Peyer's patch (tissue), 4 donors: ENCODE data around the gene RFTN1. TPM values are rescaled to one million over a fixed set of nuclear protein-coding genes. Genes with fewer than 3 reads are reported as not detected.
A peak's percentile ranks its signal among the peaks of the same experiment; 100 is the strongest.

Source experiments
- DNase-seq, 3 donors: peaks; one replicate each; pipeline ENCODE4 v3.0.0-alpha.2; 2017 to 2019
- H3K27ac ChIP-seq, 4 donors: fragments of 200-600 bp; sonication (generic); one replicate each; pipeline ENCODE4 v1.5.1; 2016 to 2019
- H3K27me3 ChIP-seq, 2 donors: fragments of 200-600 bp; sonication (generic); one replicate each; pipeline ENCODE4 v1.5.1; 2019
- H3K36me3 ChIP-seq, 3 donors: fragments of 200-600 bp; sonication (generic); one replicate each; pipeline ENCODE4 v1.5.1; 2016 to 2019
- H3K4me1 ChIP-seq, 4 donors: fragments of 200-600 bp; sonication (generic); one replicate each; pipeline ENCODE4 v1.5.1; 2016 to 2019
- H3K4me3 ChIP-seq, 4 donors: fragments of 200-600 bp; sonication (generic); 1 replicate in 3 of 4; 2 replicates in 1 of 4; pipeline ENCODE4 v1.5.1; 2016 to 2019; ENCODE audit warnings: mild to moderate bottlenecking in 1 of 4
- H3K9me3 ChIP-seq, 4 donors: fragments of 200-600 bp; sonication (generic); one replicate each; pipeline ENCODE4 v1.5.1; 2016 to 2019; ENCODE audit warnings: mild to moderate bottlenecking in 1 of 4
- CTCF ChIP-seq, 6 experiments: fragments of 450-650 bp in 4 of 6; fragments of 200-600 bp in 2 of 6; sonication (generic) in 1 of 6; IDR thresholded peaks; one replicate each; pipeline ENCODE4 v1.5.1; 2017 to 2019; ENCODE audit warnings: antibody characterized with exemption in 6 of 6, mild to moderate bottlenecking in 3 of 6, moderate library complexity in 1 of 6
- POLR2A ChIP-seq, 2 donors: fragments of 450-650 bp; IDR thresholded peaks; one replicate each; pipeline ENCODE4 v1.5.1; 2017; ENCODE audit warnings: antibody characterized with exemption in 2 of 2, mild to moderate bottlenecking in 2 of 2, moderate library complexity in 2 of 2
- total RNA-seq, 4 donors: library from RNA; depleted of rRNA; stranded (reverse); fragments of >200 nt; gene quantifications; one replicate each; pipeline ENCODE4 v1.1.0, GENCODE V29; 2016

Gene RFTN1
- total RNA-seq, 4 donors from 2014 or later = 6.1 to 135 (median 32.0) TPM

GRCh38 chr3:16426029-16426400, 87.5 kb downstream of the RFTN1 start:
- H3K27me3 ChIP-seq = no peaks in the 10 kb centered on the region
- TF ChIP-seq POLR2A (IDR thresholded peaks at IDR 0.05) = no peak
- no peak for TF ChIP-seq CTCF (IDR thresholded peaks at IDR 0.05)
- no peak for DNase-seq
- no peaks in the 10 kb centered on the region for H3K9me3 ChIP-seq
- H3K36me3 ChIP-seq = no peaks in the 10 kb centered on the region
- no peak overlapping the region for H3K27ac ChIP-seq
- no peak overlapping the region for H3K4me3 ChIP-seq
- no peaks in the 10 kb centered on the region for H3K4me1 ChIP-seq

- no peaks in the 10 kb centered on the region for H3K27me3 ChIP-seq
- no peaks in the 10 kb centered on the region for H3K9me3 ChIP-seq
- DNase-seq = no peak
- no peaks in the 10 kb centered on the region for H3K36me3 ChIP-seq
- TF ChIP-seq CTCF (IDR thresholded peaks at IDR 0.05) (no peak), POLR2A (IDR thresholded peaks at IDR 0.05) (no peak)
- H3K4me1 ChIP-seq = no peaks in the 10 kb centered on the region
- H3K27ac ChIP-seq = no peak overlapping the region
- no peak overlapping the region for H3K4me3 ChIP-seq
These were observed 88.0 kb downstream of the RFTN1 start for GRCh38 chr3:16425398-16426028.

GRCh38 chr3:16423947-16424673, 89.4 kb downstream of the RFTN1 start:
- no peak for DNase-seq
- TF ChIP-seq CTCF (IDR thresholded peaks at IDR 0.05) (no peak), POLR2A (IDR thresholded peaks at IDR 0.05) (no peak)
- no peak overlapping the region for H3K27ac ChIP-seq

GRCh38 chr3:16423298-16423697, 90.2 kb downstream of the RFTN1 start:
- Histone ChIP-seq H3K36me3 (no peaks in the 10 kb centered on the region), H3K4me3 (no peak overlapping the region), H3K4me1 (no peaks in the 10 kb centered on the region), H3K27me3 (no peaks in the 10 kb centered on the region), H3K27ac (no peak overlapping the region), H3K9me3 (no peaks in the 10 kb centered on the region)
- DNase-seq = no peak
- TF ChIP-seq CTCF (IDR thresholded peaks at IDR 0.05) = no peak
- TF ChIP-seq POLR2A (IDR thresholded peaks at IDR 0.05) = no peak

More at GRCh38 chr3:16423947-16424673, 89.4 kb downstream of the RFTN1 start:
- Histone ChIP-seq H3K36me3 (no peaks in the 10 kb centered on the region), H3K4me1 (no peaks in the 10 kb centered on the region), H3K27me3 (no peaks in the 10 kb centered on the region), H3K4me3 (no peak overlapping the region), H3K9me3 (no peaks in the 10 kb centered on the region)

GRCh38 chr3:16419640-16420241, 93.8 kb downstream of the RFTN1 start:
- Histone ChIP-seq H3K4me1 (no peaks in the 10 kb centered on the region), H3K27ac (peak overlapping the region in 1 of 4 donors; percentile 22), H3K4me3 (no peak overlapping the region), H3K27me3 (no peaks in the 10 kb centered on the region), H3K9me3 (no peaks in the 10 kb centered on the region), H3K36me3 (no peaks in the 10 kb centered on the region)
- no peak for DNase-seq
- TF ChIP-seq POLR2A (IDR thresholded peaks at IDR 0.05) (no peak), CTCF (IDR thresholded peaks at IDR 0.05) (no peak)
